DMS53 treated with DMSO at 0.1 percent for 48 hours (cell line): ENCODE measurements around the gene ADAMTSL2.
A peak's percentile ranks its signal among the peaks of the same experiment; 100 is the strongest.

Experiments used
- DNase-seq: peaks from one replicate; lab custom pipeline; 2025; ENCODE audit not compliant: unreplicated experiment; lab: John Stamatoyannopoulos, UW

Gene ADAMTSL2

DNA sequence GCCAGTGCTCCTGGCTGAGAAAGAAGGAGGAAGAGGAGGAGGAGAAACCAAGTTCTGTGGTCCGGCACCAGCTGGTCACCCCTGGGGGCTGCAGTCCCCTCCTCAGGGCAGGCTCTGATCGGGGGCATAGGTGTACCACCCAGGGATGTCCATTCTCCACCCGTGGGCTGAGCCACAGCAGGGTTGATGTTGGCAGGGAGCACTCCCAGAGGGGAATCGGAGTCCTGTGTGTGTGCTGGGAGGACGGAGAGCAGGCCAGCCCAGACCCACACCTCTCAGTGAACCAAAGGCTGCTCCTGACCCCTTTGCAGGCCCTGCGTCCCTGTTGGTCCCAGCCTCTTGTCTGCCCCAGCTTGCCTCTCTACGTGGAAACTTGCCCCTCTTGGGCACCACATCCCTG, 4.6 kb upstream of the ADAMTSL2 start:
- DNase-seq: no peak

GRCh38 chr9:133531293-133531692, 3.2 kb upstream of the ADAMTSL2 start:
- DNase-seq: no peak

GRCh38 chr9:133532937-133533668, 1.4 kb upstream of the ADAMTSL2 start:
- DNase-seq: peak; percentile 67

DNA sequence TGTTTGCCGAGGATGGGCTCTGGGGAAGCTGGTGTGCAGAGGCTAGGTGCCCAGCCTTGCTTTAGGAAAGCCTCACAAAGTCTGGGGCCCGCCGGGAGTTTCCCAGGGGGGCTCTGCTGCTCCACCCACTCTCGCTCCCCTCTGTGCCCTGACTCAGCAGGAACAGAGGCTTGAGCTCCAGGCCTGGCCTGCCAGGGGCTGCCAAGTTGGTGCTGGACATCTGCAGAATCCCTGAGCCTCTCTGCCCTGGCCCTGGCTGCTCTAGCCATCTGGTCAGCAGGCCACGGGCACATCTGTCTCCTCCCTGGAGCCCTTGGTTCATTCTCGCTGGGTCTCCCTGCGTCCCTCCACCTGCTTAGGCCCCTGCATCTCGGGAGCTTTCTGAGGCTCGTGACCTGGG, 647 bp upstream of the ADAMTSL2 start:
- no peak for DNase-seq

GRCh38 chr9:133535306-133535877, 888 bp downstream of the ADAMTSL2 start:
- DNase-seq: no peak

GRCh38 chr9:133536080-133536479, 1.6 kb downstream of the ADAMTSL2 start:
- DNase-seq: no peak

GRCh38 chr9:133536536-133536935, 2.0 kb downstream of the ADAMTSL2 start:
- no peak for DNase-seq

- DNase-seq: no peak
Measured at GRCh38 chr9:133537257-133537656, 2.8 kb downstream of the ADAMTSL2 start.

DNA sequence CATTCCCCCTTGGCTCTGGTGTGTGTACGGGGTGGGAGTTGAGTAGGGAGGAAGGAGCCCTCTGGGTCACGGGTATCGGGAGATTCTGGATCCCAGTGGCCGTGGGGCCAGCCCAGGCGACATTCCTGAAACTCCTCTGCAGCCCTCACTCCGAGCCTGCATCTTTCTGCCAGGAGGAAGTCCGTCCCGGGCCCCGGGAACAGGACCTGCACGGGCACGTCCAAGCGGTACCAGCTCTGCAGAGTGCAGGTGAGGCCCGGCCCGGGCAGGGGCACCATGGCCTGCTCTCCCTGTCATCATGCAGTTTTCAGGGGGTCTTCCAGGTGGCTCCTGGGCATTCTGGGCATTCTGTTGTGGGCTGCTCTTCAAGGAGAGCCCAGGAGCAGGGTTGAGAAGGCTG, 3.7 kb downstream of the ADAMTSL2 start:
- DNase-seq: no peak

- no peak for DNase-seq
Measured at GRCh38 chr9:133538851-133539833, 4.6 kb downstream of the ADAMTSL2 start.

DNA sequence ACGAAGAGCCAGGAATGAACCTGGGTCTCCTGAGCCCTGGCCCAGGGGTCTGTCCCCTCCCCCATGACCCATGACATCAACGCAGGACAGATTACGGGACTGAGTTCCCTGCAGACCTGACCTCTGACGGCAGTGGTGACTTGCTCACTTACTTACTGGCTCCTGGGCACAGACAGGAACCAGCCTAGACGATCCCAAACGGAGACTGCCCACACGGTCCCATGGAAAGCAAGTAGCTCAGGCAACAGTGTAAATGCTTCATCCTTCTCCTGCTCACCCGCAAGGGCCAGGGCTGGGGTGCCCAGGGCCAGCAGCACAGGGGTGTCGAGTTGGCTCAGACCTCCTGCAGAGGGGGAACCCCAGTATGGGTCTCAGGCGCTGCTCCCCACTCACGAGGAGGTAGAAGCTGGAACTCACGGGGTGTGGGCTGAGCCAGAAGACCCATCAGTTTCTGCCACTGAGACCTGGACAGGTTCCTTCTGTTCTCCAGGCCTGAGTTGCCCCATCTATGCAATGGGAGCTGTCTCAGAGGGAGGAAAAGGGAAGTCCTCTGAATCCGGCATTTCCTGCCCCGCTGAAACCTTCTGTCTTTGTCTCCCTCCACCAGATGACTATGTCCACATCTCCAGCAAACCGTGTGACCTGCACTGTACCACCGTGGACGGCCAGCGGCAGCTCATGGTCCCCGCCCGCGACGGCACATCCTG, 5.6 kb downstream of the ADAMTSL2 start:
- DNase-seq: no peak

- DNase-seq: no peak
Measured at GRCh38 chr9:133540698-133541025, 6.2 kb downstream of the ADAMTSL2 start.

DNA sequence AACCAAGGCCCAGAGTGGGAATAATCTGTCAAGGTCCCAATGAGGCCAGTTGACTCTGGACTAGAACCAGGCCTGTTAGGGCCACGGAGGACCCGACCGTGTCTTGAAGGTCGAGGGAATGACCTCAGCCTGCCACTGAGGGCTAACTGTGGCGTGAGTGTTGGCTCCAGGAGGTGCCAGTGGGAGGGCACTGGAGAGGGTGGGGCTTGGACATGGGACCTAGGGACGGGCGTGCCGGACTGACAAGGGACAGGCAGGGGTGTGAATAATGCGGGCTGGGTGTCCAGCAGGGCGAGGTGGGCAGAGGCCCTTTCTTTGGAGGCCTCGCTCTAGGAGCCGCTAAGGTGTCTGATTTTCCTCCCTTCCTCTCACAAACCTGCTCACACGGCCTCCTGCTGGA, 7.5 kb downstream of the ADAMTSL2 start:
- no peak for DNase-seq

- no peak for DNase-seq
Measured at GRCh38 chr9:133543772-133544467, 9.4 kb downstream of the ADAMTSL2 start.

DNA sequence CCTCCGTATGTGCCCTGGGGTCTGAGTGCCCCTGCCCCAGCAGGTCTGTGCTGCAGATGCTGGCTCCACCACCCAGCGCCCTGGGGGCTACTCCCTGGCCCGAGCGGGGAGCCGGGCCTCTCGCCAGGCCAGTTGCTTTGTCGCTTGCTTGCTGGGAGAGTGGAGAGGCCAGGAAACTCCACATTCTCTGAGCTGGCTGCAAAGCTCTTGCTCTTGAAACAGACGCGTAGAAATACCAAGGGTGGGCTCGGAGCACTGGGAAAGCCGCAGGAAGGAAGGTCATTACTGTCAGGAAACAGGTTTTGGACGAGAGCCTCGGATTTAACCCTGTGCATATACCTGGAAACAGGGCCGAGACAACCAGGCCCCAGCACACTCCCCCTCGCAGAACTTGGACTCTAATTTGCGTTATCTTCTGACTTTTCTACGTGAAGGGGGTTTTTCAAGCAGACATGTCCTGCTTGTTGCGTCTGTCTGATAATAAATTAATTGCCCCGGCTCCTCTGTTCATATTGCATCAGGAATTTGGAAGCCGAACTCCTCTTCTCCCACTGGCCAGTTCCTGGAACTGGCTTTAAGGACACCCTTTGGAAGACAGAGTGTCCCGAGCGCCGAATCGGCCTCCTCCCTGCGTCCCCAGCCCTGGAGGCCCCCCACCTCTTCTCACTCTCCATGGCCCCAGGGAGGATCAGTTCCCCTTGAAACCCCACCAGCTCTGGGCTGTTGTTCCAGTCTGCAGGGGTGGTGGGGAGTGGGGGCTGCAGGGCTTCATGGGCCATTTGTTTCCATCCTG, 11.2 kb downstream of the ADAMTSL2 start:
- no peak for DNase-seq

- DNase-seq: no peak
Measured at GRCh38 chr9:133546287-133546680, 11.8 kb downstream of the ADAMTSL2 start.

GRCh38 chr9:133547116-133547515, 12.6 kb downstream of the ADAMTSL2 start:
- DNase-seq: no peak

DNA sequence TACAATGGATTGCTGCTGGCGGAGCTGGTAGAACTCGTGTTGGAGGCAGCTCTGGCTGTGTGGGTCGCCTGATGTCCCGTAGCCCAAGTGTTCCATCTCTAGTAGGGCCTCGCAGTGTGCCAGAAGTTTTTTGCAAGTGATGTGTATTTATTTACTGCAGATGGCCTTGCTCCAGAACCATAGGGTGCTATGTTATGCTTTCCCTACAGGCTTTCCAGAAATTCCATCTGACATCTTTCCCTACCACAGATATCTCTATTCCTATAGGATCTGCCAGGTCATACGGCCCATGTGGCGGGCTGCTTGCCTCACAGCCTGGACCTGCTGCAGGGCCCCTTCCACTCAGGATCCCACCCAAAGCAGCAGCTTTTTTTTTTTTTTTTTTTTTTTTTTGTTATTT, 16.9 kb downstream of the ADAMTSL2 start:
- no peak for DNase-seq

DNA sequence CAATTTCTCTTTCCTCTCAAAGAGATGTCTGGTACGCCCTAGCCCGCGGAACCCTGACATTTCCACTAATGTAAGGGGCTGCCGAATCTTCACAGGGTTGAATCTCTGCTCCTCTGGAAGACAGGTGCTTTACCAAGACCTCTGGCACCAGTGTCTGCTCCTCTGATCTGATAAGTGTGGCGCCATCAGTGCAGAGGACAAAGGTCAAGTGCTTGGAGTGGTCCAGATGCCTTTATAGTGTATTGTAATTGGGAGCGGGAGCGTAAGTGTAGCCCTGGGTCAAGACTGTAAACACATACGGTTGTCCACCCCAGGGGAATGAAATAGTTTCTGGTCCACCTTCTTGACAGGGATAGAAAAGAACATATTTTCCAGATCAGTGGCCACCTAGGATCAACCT, 17.7 kb downstream of the ADAMTSL2 start:
- DNase-seq: peak; percentile 45

DNA sequence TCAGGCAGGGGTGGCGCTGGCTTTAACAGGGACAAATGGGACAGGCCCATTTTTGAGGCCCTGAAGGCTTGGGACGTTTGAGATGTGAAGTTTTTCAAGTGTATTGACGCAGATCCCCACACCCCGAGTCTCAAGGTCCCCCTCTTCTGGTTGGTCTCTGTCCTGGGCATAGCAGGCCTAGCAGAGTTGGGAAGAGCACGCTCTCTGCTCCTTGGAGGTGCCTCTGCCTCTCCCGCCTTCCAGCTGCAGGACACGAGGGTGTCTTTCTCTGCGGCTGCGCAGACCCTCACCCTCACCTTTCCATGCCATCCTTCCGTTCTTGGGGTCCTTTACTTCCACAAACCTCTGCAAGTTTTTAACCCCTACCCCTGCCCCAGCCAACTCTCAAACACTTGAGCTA, 18.6 kb downstream of the ADAMTSL2 start:
- no peak for DNase-seq
